AG10803 (cell line): ENCODE measurements around the gene TTC36.
"Not testable (repeated sequence)": the region's sequence is repeated elsewhere in the genome, so short reads cannot be mapped to it uniquely, and the experiment has no call there.

Source experiments
- DNase-seq: peaks from one replicate; pipeline ENCODE4 v3.0.0; 2010; ENCODE audit warnings: low read depth
- H3K4me3 ChIP-seq: 2 replicates; pipeline ENCODE4 v1.5.1; 2011; ENCODE audit warnings: mild to moderate bottlenecking, low read length, control low read depth
- TF ChIP-seq, protein P1 (sequence below): conservative IDR thresholded peaks from 2 replicates; pipeline ENCODE4 v1.5.1; 2011; ENCODE audit warnings: mild to moderate bottlenecking, low read length, control low read depth, inconsistent platforms

The TTC36 gene

DNA sequence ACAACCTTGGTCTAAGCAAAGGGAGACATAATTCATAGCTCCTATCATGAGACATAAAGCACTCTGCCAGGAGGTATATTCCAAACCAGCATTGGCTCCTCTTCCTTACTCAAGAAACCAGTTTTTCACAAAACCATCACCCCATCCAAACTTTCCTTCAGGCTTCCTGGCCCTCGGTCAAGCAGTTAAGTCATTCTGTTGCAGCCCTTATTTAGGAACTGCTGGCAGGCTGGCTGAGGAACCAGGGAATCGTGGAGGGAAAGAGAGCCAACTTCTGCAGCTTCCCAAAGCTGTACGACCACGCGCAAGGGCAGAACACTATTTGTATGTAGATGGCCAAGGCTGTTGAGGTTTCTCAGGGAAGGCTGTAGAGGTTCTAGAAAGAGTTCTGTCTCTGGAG lies 37.8 kb downstream of the TTC36 start:
- peak overlapping the region; percentile 66 for H3K4me3 ChIP-seq
- DNase-seq, result peak; percentile 50
- TF ChIP-seq, protein P1, sequence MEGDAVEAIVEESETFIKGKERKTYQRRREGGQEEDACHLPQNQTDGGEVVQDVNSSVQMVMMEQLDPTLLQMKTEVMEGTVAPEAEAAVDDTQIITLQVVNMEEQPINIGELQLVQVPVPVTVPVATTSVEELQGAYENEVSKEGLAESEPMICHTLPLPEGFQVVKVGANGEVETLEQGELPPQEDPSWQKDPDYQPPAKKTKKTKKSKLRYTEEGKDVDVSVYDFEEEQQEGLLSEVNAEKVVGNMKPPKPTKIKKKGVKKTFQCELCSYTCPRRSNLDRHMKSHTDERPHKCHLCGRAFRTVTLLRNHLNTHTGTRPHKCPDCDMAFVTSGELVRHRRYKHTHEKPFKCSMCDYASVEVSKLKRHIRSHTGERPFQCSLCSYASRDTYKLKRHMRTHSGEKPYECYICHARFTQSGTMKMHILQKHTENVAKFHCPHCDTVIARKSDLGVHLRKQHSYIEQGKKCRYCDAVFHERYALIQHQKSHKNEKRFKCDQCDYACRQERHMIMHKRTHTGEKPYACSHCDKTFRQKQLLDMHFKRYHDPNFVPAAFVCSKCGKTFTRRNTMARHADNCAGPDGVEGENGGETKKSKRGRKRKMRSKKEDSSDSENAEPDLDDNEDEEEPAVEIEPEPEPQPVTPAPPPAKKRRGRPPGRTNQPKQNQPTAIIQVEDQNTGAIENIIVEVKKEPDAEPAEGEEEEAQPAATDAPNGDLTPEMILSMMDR, result no peak

DNA sequence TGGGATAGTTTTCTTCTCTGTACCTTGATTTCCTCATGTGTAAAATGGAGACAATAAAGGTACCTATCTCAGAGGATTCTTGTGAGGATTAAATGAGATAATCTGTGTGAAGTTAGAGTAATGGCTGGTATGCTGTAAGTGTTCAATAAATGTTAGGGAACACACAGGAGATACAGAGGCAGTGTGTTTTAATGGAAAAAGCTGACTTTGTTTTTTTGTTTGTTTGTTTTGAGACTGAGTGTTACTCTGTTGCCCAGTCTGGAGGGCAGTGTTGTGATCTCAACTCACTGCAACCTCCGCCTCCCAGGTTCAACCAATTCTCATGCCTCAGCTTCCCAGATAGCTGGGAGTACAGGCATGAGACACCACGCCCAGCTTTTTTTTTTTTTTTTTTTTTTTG lies 42.4 kb downstream of the TTC36 start:
- TF ChIP-seq, protein P1, result no peak
- DNase-seq, result no peak
- no peak overlapping the region for H3K4me3 ChIP-seq

DNA sequence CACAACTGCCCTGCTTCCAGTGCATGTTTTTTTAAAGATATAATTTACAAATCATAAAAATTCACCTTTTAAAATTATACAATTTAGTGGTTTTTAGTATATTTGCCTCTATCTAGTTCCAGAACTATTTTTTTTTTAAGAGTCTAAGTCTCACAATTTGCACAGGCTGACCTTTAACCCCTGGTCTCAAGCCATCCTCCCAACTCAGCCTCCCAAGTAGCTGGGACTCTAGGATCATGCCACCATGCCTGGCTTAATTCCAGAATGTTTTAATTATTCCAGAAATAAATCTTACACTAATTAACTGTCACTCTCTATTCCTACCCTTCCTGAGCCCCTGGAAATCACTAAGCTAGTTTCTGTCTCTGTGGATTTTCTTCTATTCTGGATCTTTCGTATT lies 43.5 kb downstream of the TTC36 start:
- DNase-seq, result no peak
- no peak overlapping the region for H3K4me3 ChIP-seq
- TF ChIP-seq, protein P1, result no peak

DNA sequence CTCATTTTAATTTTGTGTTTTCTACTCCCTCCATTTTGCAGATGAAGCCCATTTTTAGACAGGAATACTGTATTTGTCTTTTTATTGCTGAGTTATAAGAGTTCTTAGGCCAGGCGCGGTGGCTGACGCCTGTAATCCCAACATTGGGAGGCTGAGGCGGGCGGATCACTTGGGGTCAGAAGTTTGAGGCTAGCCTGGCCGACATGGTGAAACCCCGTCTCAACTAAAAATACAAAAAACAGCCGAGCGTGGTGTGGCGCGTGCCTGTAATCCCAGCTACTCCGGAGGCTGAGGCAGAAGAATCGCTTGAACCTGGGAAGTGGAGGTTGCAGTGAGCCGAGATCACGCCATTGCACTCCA lies 44.4 kb downstream of the TTC36 start:
- peak; percentile 20 for DNase-seq
- peak overlapping the region; percentile 93 for H3K4me3 ChIP-seq

DNA sequence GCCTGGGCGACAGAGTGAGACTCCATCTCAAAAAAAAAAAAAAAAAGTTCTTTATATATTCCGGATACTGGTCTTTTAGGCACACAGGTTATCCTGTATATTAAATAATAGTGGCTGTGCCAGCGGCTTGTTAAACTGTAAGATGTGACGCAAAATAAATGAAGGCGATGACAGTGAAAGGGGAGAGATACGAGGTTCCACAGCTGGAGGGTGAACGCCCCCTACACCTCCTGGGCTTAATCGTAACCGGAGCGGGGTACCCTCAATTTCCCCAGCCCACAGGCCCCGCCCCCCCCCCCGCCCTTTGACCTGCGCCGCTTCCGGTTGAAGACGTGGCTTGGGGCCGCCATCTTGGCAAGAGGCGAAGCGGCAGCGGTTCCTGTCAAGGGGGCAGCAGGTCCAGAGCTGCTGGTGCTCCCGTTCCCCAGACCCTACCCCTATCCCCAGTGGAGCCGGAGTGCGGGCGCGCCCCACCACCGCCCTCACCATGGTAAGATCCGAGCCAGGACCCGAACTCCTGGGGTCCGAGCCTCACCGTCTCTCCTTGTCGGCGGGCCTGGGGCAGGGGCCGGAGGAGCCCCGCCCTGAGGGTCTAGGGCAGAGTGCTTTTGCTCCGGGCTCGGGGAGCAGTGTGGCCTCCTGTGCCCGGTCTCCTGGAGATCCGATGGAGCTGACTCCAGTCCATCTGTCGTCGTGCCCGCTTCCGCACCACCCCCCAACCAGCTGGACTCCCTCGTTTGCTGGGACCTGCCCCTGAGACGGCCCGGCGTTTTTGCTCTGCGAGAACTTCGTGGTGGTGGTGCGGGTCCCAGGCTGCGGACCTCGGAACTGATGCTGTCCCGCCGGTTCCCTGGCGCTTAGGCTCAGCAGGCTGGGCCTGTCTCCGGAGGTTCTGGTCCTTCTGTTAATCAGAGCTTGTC lies 45.0 kb downstream of the TTC36 start, which contains the start of gene ARCN1:
Gene ARCN1, plus strand, starts transcription at position 349 of the 920 bp plus-strand sequence. Its CDS starts 139 bp downstream, at position 488.
- peak within 1 kb of the TSS; percentile 93 for H3K4me3 ChIP-seq
- DNase-seq, result peak; percentile 79
- TF ChIP-seq, protein P1, result no peak

DNA sequence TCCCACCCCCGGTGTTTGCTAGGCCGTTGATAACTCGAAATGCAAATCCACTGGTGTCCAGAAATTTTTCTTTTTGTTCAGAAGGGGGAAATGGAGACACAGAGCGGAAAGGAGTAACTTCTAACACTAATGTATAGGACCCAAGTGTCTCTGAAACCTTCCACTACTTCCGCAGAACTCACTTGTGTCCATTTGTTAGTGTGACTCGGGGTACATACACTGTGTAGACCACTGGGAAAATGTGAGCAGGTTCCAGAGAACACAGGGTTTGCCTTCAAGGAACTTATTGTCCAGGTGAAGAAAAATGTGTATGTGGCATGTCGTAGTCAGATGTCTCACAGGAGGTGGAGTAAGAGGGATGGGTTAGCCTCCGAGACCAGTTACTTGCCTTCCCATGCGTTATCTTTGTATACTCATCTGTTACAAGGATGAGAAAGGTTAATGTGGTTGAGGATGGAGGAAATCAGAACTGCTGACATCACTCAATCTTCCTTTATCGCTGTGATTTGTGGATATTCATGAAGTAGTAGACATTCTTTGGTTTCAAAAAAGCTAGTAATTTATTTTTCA lies 45.8 kb downstream of the TTC36 start:
- peak; percentile 56 for DNase-seq
- TF ChIP-seq, protein P1, result peak; percentile 5; the same call in 1 of the 2 replicates

DNA sequence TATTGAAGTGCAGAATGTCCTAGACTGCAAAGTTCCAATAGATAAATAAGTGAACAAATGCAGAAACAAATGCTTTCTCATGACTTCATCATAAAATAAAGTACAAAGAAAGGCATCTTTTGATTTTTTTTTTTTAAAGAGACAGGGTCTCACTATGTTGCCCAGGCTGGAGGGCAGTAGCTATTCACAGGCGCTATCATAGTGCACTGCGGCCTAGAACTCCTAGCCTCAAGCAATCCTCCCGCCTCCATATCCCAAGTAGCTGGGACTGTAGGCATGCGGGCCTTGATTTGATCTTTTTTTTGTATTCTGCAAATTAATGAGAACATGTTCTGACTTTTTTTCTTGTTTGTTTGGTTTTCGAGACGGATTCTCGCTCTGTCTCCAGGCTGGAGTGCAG lies 47.4 kb downstream of the TTC36 start:
- peak; percentile 11 for DNase-seq
- TF ChIP-seq, protein P1, result no peak
- peak overlapping the region; percentile 93 for H3K4me3 ChIP-seq

More for the DNA sequence above, 45.8 kb downstream of the TTC36 start:
- H3K4me3 ChIP-seq, result peak overlapping the region; percentile 93

DNA sequence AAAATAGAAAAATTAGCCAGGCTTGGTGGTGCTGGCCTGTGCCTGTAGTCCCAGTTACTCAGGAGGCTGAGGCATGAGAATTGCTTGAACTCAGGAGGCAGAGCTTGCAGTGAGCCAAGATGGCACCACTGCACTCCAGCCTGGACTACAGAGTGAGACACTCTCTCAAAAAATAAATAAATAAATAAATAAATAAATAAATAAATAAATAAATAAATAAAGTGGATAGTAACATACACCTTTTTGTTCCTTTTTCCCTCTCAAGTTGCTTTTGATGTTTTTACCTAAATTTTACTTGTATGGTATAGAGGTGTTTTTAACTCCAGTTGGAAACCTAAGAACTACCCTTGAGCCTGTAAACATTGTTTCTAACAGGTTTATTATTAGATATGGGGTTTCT lies 50.7 kb downstream of the TTC36 start:
- DNase-seq, result not testable (repeated sequence)

More for the DNA sequence above, 50.7 kb downstream of the TTC36 start:
- not testable (repeated sequence) for H3K4me3 ChIP-seq
